HL-60 (cell line): ENCODE measurements around the gene DNAH2.

Source experiments
- DNase-seq, 2 experiments: peaks; one replicate each; pipeline ENCODE4 v3.0.0-alpha.2; 2010 to 2020; ENCODE audit warnings: low read depth in 1 of 2, low spot score in 1 of 2
- H3K27ac ChIP-seq: fragments of 250-450 bp; sonication (Bioruptor Pico); replicated peaks from 2 replicates; pipeline ENCODE4 v1.5.1; 2020; ENCODE audit warnings: mild to moderate bottlenecking, moderate library complexity
- H3K27me3 ChIP-seq: fragments of 250-450 bp; sonication (Bioruptor Pico); 2 replicates; pipeline ENCODE4 v1.5.1; 2021; ENCODE audit warnings: mild to moderate bottlenecking, moderate library complexity; ENCODE audit not compliant: insufficient read depth, poor library complexity, severe bottlenecking
- H3K4me3 ChIP-seq: replicated peaks from 2 replicates; pipeline ENCODE4 v1.5.1; 2011; ENCODE audit warnings: mild to moderate bottlenecking, control low read depth, low read length; ENCODE audit not compliant: insufficient read depth
- CTCF ChIP-seq: IDR thresholded peaks from one replicate; pipeline ENCODE4 v1.5.1; 2011; ENCODE audit warnings: low read length, control low read depth, inconsistent platforms; ENCODE audit not compliant: insufficient read depth
- GABPA ChIP-seq: IDR thresholded peaks from 2 replicates; pipeline ENCODE4 v1.6.1; 2012; ENCODE audit warnings: low read depth
- POLR2AphosphoS5 ChIP-seq: IDR thresholded peaks from 2 replicates; pipeline ENCODE4 v1.6.1; 2012; ENCODE audit warnings: low read depth
- SPI1 ChIP-seq: IDR thresholded peaks from 2 replicates; pipeline ENCODE4 v1.6.1; 2012; ENCODE audit warnings: low read depth, mild to moderate bottlenecking, borderline replicate concordance
- TF ChIP-seq, protein P1 (sequence below): IDR thresholded peaks from 2 replicates; pipeline ENCODE4 v1.6.1; 2012; ENCODE audit warnings: low read depth; ENCODE audit not compliant: insufficient replicate concordance

The DNAH2 gene

DNA sequence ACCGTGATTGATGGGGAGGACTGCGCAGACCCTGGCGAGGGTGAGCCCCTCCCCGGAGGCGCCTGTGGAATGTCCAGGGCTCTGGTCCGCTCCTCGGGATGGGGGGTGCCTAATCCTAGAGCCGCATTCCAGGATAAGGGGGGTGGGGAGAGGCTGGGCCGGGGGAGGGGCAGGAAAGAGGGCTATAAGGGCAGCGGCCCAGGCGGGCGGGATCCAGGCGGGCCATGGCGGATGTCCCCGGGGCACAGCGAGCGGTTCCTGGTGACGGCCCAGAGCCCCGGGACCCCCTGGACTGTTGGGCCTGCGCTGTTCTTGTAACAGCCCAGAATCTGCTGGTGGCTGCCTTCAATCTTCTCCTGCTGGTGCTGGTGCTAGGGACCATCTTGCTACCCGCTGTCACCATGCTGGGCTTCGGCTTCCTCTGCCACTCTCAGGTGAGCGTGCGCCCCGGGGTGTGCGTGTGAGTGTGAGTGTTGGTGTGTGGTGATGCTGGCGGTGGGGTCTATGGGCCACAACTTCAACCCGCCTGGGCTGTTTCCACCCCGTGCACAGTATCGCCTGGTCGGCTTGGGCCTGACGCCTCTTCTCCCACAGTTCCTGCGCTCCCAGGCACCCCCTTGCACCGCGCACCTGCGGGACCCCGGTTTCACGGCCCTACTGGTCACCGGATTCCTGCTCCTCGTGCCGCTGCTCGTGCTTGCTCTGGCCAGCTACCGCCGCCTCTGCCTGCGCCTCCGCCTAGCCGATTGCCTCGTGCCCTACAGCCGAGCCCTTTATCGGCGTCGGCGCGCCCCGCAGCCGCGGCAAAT, 137.5 kb downstream of the DNAH2 start, which contains the start of gene TMEM88:
TSS of gene TMEM88 (plus strand) at position 216 of the 809 bp plus-strand sequence. CDS start at position 225, 9 bp downstream.
- TF ChIP-seq GABPA (no peak), CTCF (no peak), SPI1 (no peak), POLR2AphosphoS5 (no peak)
- TF ChIP-seq, protein P1, sequence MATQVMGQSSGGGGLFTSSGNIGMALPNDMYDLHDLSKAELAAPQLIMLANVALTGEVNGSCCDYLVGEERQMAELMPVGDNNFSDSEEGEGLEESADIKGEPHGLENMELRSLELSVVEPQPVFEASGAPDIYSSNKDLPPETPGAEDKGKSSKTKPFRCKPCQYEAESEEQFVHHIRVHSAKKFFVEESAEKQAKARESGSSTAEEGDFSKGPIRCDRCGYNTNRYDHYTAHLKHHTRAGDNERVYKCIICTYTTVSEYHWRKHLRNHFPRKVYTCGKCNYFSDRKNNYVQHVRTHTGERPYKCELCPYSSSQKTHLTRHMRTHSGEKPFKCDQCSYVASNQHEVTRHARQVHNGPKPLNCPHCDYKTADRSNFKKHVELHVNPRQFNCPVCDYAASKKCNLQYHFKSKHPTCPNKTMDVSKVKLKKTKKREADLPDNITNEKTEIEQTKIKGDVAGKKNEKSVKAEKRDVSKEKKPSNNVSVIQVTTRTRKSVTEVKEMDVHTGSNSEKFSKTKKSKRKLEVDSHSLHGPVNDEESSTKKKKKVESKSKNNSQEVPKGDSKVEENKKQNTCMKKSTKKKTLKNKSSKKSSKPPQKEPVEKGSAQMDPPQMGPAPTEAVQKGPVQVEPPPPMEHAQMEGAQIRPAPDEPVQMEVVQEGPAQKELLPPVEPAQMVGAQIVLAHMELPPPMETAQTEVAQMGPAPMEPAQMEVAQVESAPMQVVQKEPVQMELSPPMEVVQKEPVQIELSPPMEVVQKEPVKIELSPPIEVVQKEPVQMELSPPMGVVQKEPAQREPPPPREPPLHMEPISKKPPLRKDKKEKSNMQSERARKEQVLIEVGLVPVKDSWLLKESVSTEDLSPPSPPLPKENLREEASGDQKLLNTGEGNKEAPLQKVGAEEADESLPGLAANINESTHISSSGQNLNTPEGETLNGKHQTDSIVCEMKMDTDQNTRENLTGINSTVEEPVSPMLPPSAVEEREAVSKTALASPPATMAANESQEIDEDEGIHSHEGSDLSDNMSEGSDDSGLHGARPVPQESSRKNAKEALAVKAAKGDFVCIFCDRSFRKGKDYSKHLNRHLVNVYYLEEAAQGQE: no peak
- no peaks in the 10 kb centered on the region for H3K27me3 ChIP-seq
- peak within 1 kb of the TSS; percentile 77 for H3K4me3 ChIP-seq
- DNase-seq: no peak
- H3K27ac ChIP-seq: peak within 1 kb of the TSS; percentile 94; the same call in 1 of the 2 replicates

DNA sequence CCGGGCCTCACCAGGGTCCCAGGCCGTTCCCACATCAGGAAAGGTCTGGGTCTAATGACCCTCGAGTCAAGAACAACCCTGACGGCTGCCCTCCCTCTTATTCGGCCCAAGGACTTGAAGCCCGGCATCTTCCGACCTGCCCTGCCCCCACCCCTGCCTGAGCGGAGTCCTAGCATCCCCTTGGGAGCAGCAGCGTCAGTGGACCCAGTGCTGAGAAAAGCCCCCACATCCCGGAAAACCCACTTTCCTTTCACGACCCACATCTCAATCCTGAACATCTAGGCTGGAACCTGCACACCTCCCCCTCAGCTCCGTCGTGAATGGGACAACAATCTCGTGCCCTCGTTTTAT, 138.1 kb downstream of the DNAH2 start:
- peak overlapping the region; percentile 77 for H3K4me3 ChIP-seq
- no peak for DNase-seq
- no peaks in the 10 kb centered on the region for H3K27me3 ChIP-seq
- H3K27ac ChIP-seq: peak overlapping the region; percentile 94; the same call in 1 of the 2 replicates
- TF ChIP-seq SPI1: no peak
- TF ChIP-seq, protein P1: no peak
- no peak for TF ChIP-seq CTCF
- no peak for TF ChIP-seq GABPA
- TF ChIP-seq POLR2AphosphoS5: no peak

- Histone ChIP-seq H3K27me3 (no peaks in the 10 kb centered on the region), H3K4me3 (peak overlapping the region; percentile 77), H3K27ac (peak overlapping the region; percentile 94)
- DNase-seq: peak in 1 of 2 experiments; percentile 28
- TF ChIP-seq SPI1: no peak
- TF ChIP-seq POLR2AphosphoS5: peak; percentile 22
Observed at GRCh38 chr17:7856011-7856810, 138.7 kb downstream of the DNAH2 start.
